SU-DHL-6 (cell line): ENCODE results near the gene FERD3L.

ENCODE experiments used
- CTCF ChIP-seq: fragments of 200-600 bp; sonication (generic); IDR thresholded peaks from one replicate; pipeline ENCODE4 v1.5.1; 2017; ENCODE audit warnings: antibody characterized with exemption, mild to moderate bottlenecking, low read length, moderate library complexity; ENCODE audit not compliant: insufficient read depth, poor library complexity, severe bottlenecking
- EZH2phosphoT487 ChIP-seq: fragments of 200-600 bp; sonication (generic), shearing (Covaris generic); conservative IDR thresholded peaks from 2 replicates; pipeline ENCODE4 v1.6.1; 2018; ENCODE audit warnings: mild to moderate bottlenecking, antibody characterized with exemption, low read length, moderate library complexity, mixed read lengths

- TF ChIP-seq CTCF (no peak), EZH2phosphoT487 (no peak)
Measured at GRCh38 chr7:19110776-19111175, 34.4 kb downstream of the FERD3L start.
